GM21825 (cell line): ENCODE measurements around the gene LUC7L3.

ENCODE experiments used
- ATAC-seq: cut with Tn5 transposase; IDR thresholded peaks from one replicate; pipeline ENCODE4 v1.9.1; 2021; ENCODE audit warnings: mild to moderate bottlenecking, moderate library complexity; ENCODE audit not compliant: unreplicated experiment

The LUC7L3 gene

DNA sequence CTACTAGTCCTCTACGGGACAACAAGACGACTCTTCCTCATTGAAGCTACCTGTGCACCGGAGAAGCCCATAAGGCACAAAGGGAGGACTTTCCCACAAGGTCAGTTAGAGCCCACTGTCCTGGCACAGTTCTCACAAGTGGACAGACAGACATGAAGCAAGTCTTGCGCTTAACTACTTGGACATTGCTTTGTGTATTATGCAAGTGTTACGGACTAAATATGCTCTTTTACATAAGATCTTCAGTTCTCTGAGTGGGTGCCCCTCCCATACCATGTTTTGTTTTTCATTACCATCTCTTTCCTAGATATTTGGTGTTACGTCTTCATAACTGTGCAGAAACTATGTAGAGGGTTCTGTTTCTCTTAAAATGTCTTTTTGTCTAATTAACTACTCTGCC, 29.8 kb downstream of the LUC7L3 start:
- no peak for ATAC-seq

DNA sequence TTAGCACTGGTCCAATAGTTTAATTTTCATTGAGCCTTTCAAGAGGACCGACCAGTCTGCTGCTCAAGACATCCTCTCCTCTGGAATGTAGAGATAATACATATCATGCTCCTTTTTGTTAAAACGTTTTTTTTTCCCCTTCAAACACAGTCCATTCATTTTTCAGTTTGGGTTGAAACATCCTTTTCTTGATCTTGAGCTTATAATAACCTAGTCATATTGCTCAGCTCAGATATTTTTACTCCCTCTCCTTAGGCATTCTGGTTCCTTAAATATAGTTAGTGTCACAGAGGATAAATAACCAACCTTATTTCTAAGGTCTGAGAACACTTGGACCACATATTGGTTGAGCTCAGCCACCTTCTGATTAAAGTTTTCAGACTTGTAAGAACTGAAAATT, 35.1 kb downstream of the LUC7L3 start:
- no peak for ATAC-seq

DNA sequence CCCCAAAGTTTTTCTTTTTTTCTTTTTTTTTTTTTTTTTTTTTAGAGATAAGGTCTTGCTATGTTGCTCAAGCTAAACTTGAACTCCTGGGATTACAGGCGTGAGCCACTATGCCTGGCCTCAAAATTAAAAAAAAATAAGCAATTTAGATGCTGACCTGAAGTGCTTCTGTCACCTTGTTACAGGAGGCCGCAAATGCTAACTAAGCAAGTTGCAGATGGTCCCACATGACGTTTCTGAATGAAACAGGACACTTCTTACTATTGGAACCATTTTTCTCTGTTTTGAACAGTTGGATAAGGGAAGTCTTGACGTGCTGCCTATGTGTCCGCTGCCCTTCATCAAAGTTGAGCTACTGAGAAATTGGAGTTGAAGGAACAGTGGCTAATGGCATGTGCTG, 39.1 kb downstream of the LUC7L3 start:
- no peak for ATAC-seq

DNA sequence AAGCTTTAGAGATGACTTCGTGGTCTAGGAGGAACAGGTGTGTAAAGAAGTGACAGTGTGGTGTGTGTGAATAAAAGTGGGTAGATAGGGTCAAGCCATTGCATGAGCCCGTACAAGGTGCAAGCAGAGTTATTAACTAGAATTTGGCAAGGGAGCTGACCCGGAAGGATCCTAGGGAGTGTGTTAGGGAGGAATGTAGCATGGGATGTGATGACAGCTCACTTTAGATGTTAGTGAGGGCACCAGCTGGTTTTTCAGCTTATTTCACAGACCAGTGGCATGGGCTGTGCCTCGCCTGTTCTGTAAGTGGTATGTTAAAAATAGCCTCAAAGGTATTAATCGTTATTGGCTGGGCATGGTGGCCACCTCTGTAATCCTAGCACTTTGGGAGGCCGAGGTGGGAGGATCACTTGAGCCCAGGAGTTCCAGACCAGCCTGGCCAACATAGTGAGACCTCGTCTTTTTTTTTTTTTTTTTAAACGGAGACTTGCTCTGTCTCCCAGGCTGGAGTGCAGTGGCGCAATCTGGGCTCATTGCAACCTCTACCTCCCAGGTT, 39.7 kb downstream of the LUC7L3 start:
- no peak for ATAC-seq

DNA sequence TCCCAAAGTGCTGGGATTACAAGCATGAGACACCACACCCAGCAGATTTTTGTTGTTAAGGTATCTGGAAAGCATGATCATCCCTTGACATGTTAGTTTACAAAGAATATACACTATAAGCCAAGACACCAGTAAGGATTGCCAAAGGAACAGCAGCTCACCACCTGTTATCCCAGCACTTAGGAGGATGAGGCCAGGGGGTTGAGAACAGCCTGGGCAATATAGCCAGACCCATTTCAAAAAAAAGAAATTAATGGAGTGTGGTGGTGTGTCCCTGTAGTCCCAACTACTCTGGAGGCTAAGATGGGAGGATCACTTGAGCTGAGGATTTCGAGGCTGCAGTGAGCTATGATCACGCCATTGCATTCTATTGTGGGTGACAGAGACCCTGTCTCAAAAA, 42.8 kb downstream of the LUC7L3 start:
- no peak for ATAC-seq

DNA sequence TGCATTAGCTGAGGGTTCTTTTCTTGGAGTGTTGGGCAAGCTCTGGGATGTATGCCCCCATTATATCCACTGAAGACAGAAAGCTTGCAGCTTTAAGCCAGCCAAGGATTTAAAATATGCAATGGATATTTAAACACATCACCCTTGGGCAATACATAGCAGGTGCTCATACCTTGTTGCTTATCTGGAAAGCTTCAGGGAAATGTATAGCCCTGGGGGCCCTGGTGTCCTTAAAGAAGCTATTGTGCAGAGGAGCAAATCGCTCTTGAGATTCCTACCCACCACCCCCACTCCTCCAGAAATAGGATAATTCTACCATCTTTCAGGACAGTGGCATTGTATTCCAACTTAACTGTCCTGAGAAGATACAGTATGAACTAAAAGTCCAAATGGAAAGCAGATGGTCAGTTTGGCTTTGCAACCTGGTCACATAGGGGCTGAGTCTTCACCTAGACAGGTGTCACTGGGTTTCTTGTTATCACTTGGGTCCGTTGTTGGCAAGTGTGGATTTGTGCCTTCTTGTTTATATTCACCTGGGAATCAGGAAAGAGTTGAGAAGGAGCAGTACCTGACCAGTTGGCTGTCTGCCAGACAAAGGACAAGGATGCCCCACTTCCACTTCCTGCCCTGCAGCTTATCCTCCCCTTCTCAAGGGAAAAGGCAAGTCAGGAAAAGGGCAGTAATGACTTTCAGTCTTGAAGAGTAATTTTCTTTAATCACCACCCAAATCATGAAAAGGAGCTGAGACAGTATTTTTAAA, 44.5 kb downstream of the LUC7L3 start:
- ATAC-seq, result no peak

DNA sequence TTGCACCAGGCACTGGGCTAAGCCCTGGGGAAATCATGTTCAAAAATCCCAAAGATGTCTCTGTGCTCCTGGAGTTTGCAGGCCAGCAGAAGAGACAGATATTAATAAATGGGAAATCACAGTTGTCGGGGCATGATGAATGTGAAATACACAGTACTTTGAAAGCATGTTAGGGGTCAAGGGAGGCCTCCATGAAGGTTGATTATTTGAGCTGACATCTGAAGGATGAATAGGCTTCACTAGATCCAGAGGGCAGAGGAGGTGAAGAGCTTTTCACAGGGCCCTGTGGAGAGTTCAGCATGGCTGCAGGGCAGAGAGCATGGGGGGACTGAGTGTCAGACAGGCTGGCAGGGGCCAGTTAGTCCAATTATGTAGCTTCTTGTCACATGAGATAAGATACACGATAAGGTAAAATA, 45.3 kb downstream of the LUC7L3 start:
- ATAC-seq, result no peak

DNA sequence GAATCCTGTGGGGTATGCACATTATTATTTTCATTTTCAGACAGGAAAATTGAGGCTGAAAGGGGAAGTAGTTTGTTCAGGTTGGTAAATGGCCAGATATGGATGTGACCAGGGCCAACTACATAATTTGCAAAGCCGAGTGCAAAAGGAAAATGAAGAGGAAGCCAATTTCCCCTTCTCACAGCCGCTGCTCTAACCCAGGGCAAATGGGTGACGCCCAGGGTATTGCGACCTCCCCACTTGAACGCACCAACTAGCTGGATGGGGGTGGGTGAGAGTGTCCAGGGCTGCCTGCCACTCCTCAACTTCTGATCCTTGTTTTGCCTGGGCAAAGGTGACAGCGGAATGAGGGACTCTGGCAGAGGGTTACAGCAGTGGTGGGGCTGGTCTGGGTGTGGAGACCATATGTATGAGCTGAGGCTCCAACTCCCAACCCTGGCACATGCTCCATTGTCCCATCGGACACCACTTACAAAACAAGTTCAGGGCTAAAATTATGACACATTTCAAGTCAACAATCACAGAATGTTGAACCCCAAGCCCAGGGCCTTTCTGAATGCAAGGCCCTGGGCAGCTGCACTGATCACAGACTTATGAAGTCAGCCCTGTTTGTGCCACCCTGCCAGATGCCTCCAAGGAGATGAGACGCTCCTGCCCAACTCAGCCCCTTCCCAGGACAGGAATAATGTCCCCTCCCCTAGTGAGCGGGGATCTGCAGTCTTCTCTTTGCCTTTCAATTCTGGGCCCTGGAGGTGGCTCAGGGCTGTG, 46.2 kb downstream of the LUC7L3 start:
- ATAC-seq, result no peak

DNA sequence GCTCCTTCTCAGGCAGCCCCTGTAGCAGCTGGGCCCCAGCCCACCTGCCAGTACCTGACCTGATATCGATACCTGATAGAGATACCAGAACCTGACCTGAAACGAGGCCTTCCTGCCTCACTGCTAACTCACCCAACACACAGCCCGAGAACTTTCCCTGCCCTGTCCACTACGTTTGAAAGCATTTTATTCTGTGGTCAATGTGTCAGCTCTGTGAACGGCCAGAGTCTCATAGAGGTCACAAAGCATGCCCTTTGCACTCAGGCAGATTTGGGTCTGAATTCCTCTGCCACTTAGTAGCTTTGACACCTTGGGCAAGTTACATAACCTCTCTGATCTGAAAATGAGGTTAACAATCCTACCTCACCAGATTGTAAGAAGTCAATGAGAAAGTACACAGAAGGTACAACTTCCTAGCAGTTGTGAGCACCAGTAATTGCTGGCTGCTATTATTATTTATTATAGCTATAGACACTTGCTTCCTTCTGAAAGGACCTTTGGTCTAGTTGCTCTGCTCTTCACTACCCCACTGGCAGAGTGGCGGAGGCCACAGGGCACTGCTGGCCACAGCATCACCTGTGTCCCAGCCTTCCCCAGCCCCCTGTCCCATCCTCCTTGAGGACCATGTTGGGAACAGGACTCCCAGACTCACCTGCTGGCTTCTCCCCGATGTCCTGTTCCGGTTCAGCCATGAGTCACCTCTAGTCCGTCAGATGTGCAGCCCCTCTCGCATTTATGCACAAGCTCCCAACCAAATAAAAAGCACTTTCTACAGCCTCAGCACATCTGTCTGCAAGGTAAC, 47.0 kb downstream of the LUC7L3 start:
- ATAC-seq, result no peak

DNA sequence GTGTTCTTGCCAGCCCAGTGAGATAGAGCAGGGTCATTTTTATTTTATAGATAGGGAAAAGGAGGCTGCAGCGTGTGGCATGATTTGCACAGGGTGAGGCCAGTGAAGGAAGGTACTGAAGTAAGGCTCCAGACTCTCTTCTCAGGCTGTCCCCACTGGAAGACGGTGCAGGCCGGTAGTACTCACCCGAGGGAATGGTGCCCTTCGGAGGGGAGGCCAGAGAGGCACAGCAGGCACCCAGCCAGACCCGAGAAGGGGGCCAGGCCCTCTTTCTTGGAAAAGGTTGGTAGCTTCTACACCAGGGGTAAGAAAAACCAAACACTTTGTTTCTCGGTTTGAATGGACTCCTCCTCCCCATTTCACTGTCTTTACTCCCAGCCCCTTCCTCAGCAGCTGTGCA, 47.6 kb downstream of the LUC7L3 start:
- ATAC-seq, result no peak

DNA sequence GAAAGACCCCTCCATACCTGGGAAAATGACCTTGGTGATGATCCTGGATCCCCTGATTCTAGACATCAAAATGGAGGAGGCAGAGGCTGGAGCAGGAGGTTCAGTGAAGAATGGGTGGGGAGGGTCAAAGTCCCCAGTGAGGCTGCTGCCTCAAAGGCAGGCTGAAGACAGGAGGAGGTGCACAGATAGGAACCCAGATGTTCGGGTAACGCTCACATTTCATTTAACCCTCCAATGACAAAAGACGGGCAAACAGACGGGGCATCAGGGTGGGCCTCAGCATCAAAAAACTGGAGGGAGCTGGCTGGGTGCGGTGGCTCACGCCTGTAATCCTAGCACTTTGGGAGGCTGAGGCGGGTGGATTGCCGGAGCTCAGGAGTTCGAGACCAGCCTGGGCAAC, 48.0 kb downstream of the LUC7L3 start, which contains the start of gene ANKRD40CL:
Gene ANKRD40CL (minus strand): TSS at position 73 of the 400 bp plus-strand sequence. CDS start 605 bp downstream, outside the sequence.
- ATAC-seq, result no peak

DNA sequence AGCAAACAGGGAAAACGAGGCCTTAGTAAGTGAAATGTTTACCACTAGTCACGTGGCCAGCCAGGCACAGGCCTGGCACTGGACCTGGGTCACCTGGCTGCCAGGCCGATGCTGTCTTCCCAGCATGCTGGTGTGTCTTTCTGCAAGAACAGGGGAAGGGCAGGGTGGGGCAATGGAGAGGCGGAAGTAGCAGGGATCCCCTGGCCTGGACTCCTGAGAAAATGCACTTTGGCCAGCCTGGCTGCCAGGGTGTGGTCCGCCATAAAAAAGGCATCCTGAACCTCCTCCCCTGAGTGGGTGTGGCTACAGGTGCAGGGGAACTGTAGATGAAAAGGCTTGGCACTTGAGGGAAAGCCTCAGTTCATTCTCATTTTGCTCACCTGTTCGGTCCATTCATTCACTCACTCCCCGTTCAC, 49.0 kb downstream of the LUC7L3 start:
- no peak for ATAC-seq

DNA sequence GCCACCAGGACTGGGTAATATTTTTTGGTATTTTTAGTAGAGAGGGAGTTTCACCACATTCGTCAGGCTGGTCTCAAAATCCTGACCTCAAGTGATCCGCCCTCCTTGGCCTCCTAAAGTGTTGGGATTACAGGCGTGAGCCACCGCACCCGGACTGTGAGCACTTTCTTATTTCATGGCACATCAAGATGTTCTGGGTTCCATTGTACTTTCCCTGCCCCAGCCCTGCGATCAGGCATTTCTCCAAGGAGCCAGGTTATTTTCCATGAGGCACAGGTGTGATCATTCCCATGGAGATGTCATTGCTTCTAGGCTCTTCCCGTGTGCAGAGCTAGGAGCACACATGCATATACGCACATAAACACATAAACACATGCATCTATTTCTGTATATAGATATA, 50.5 kb downstream of the LUC7L3 start:
- no peak for ATAC-seq

DNA sequence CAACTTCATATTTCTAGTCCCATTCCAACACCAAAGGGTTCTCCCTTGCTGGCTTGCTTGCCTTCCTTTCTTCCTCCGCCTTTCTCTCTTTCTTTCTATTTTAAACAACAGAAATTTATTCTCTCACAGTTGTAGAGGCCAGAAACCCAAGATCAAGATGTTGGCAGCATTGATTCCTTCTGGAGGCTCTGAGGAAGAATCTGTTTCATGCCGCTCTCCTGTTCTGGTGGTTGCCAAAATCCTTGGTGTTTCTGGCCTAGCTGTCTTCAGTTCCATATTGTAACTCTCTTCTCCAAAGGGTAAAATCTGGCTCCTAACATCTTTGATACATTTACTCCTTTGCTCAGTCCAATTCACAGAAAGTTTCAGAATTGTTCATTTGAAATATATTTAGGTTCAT, 50.9 kb downstream of the LUC7L3 start:
- no peak for ATAC-seq

DNA sequence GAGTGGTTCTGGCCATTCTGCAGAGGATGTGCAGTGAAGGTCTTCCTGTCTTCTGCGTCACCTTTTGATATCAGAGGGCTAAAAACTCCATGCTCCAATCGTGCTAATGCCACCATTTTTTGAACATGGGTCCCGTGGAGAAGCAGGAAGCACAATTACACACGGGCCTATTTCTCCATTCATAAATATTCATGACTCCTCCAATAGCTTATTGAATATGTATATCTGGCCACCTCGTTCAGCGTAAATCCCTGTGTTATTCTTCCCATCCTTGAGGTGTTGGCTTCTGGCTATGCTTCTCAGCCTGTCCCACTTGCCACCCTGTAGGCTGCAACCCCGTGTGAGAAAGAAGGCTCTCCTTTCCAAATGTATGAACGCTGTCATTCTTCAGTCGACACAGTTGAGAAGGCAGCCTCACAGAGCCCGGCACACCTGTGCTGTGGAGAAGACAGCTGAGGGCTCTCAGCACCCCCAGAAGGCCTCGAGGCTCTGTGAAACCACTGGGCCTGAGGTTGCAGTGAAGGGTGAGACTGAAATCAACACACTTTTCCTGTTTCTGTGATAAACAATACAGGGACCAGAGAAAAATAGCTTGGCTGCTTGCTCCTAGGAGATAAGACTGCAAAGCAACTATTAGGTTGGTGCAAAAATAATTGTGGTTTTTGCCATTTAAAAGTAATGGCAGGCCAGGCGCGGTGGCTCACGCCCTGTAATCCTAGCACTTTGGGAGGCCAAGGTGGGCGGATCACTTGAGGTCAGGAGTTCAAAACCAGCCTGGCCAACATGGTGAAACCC, 52.8 kb downstream of the LUC7L3 start:
- no peak for ATAC-seq

DNA sequence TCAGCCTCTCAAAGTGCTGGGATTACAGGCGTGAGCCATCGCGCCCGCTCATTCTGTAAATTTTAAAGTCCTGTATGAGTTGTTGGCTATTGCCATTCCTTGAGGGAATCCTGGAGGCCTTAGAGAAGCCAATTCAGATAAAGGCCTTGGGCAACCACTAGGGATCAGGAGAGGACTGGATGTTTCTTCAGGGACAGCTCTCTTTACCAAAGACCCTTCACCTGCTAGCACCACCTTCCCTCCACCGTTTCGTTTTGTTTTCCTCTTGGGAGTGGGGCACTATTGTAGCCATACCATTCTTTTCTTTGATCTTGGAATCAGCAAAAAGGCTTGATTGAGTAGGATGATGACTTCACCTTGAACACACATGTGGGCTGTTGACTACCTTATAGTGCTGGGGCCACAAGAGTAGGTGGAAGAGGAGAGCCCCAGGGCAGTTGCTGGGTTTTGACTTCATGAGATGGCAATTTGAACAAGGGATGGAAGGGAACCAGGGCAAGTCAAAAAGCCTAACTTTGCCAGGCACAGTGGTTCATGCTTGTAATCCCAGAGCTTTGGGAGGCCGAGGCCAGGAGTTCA, 54.9 kb downstream of the LUC7L3 start:
- no peak for ATAC-seq

DNA sequence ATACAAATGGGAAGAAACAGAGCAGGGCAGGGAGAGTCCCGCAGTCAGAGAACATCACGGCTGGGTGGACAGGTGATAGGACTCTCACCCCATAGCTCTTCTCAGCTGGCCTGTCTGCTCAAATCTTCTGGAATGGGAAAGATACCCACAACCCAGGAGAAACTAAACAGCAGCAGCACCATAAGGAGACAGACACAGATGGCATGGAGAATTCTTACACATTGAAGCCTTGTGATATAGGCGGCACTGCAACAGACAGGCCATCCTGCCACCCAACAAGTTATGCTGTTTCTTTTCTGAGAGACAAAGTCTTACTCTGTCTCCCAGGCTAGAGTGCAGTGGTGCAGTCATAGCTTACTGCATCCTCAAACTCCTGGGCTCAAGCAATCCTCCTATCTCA, 56.5 kb downstream of the LUC7L3 start:
- ATAC-seq, result no peak

DNA sequence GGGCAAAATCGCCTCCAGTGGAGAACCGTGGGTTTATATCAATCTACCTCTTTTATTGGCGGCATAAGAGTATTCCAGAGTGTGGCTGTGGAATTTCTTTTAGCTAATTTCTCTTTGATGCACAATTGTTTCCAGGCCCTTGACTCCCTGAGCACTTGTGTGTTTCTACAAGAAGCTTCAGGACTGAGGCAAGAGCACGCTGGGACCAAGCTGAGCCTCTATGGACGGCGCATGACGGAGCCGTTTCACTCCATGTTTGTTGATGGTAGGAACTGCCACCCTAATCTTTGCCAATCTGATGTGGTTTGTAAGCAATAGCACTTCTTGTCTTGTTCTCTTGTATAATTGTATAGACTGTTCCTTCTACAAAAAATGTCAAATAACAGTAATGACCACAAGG, 59.1 kb downstream of the LUC7L3 start:
- ATAC-seq, result no peak

DNA sequence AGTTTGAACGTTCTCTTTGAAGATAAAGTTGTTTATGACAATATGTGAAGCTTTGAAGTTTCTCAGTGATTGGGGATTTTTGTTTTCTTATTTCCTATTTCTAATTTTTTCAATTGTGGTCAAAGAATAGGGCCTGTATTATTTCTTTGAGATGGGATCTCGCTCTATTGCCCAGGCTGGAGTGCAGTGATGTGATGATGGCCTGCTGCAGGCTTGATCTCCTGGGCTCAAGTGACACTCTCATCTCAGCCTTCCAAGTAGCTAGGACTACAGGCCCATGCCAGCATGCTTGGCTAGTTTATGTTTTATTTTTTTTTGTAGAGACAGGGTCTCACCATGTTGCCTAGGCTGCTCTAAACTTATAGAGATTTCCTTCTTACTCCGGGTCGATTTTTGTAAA, 59.6 kb downstream of the LUC7L3 start:
- ATAC-seq, result no peak

DNA sequence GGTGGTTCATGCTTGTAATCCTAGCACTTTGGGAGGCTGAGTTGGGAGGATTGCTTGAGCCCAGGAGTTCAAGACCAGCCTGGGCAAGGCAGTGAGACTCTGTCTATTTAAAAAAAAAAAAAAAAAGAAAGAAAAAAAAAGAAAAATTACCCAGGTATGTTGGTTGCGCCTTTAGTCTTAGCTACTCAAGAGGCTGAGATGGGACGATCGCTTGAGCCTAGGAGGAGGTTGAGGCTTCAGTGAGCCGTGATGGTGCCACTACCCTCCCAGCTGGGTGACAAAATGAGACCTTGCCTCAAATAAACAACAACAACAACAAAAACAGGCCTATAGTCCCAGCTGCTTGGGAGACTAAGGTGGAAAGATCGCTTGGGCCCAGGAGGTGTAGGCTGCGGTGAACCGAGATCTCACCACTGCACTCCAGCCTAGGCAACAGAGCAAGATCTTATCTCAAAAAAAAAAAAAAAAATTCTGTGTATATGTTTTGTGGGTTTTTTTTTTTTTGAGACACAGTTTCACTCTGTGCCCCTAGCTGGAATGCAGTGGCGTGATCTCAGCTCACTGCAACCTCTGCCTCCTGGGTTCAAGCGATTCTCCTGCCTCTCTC, 60.4 kb downstream of the LUC7L3 start:
- ATAC-seq, result no peak
